Liver (tissue), 9 donors: Measurements from ENCODE around the gene TXNDC12. TPM values are rescaled to one million over a fixed set of nuclear protein-coding genes. Genes with fewer than 3 reads are reported as not detected.
"Not testable (repeated sequence)": the region's sequence is repeated elsewhere in the genome, so short reads cannot be mapped to it uniquely, and the experiment has no call there.

Experiments
- DNase-seq: peaks from one replicate; pipeline ENCODE4 v3.0.0-alpha.2; 2017; ENCODE audit warnings: low spot score
- H3K27ac ChIP-seq, 2 donors: one replicate each; pipeline ENCODE4 v1.7.0; 2013; ENCODE audit warnings: inconsistent platforms in 2 of 2, low read length in 2 of 2, control low read depth in 1 of 2, low read depth in 1 of 2, mild to moderate bottlenecking in 1 of 2
- H3K27me3 ChIP-seq, 4 donors: one replicate each; pipeline versions ENCODE4 v1.6.1 to v1.7.0; 2013; ENCODE audit warnings: low read length in 3 of 4, inconsistent platforms in 1 of 4, mild to moderate bottlenecking in 1 of 4, moderate library complexity in 1 of 4; ENCODE audit not compliant: control insufficient read depth in 4 of 4, insufficient read depth in 4 of 4
- H3K36me3 ChIP-seq, 4 donors: one replicate each; pipeline versions ENCODE4 v1.6.1 to v1.7.0; 2013; ENCODE audit warnings: low read length in 3 of 4, mild to moderate bottlenecking in 3 of 4, low read depth in 1 of 4, moderate library complexity in 1 of 4; ENCODE audit not compliant: control insufficient read depth in 4 of 4, insufficient read depth in 3 of 4
- H3K4me1 ChIP-seq, 4 donors: one replicate each; pipeline versions ENCODE4 v1.6.1 to v1.7.0; 2013; ENCODE audit warnings: low read length in 3 of 4, mild to moderate bottlenecking in 3 of 4, moderate library complexity in 1 of 4; ENCODE audit not compliant: control insufficient read depth in 4 of 4, insufficient read depth in 4 of 4
- H3K4me3 ChIP-seq, 3 donors: one replicate each; pipeline versions ENCODE4 v1.6.1 to v1.7.0; 2013; ENCODE audit warnings: low read length in 3 of 3, control low read depth in 1 of 3, low read depth in 1 of 3, mild to moderate bottlenecking in 1 of 3
- H3K9ac ChIP-seq, 2 donors: one replicate each; pipeline ENCODE4 v1.7.0; 2013; ENCODE audit warnings: low read length in 2 of 2, mild to moderate bottlenecking in 2 of 2, moderate library complexity in 2 of 2, control low read depth in 1 of 2, low read depth in 1 of 2
- H3K9me3 ChIP-seq, 4 donors: one replicate each; pipeline versions ENCODE4 v1.6.1 to v1.7.0; 2013; ENCODE audit warnings: low read length in 3 of 4; ENCODE audit not compliant: control insufficient read depth in 4 of 4
- EGR1 ChIP-seq, 2 donors: IDR thresholded peaks; 2 replicates each; pipeline ENCODE4 v1.6.1; 2016 to 2018; ENCODE audit warnings: antibody characterized with exemption in 2 of 2, low read depth in 2 of 2
- FOXA1 ChIP-seq: IDR thresholded peaks from 2 replicates; pipeline ENCODE4 v1.6.1; 2016; ENCODE audit warnings: antibody characterized with exemption
- FOXA2 ChIP-seq: IDR thresholded peaks from 2 replicates; pipeline ENCODE4 v1.6.1; 2016; ENCODE audit warnings: antibody characterized with exemption
- GABPA ChIP-seq, 2 donors: IDR thresholded peaks in 1 of 2; conservative IDR thresholded peaks in 1 of 2; 2 replicates each; pipeline ENCODE4 v1.6.1; 2016; ENCODE audit warnings: antibody characterized with exemption in 2 of 2, mild to moderate bottlenecking in 1 of 2, moderate library complexity in 1 of 2
- HNF4A ChIP-seq, 2 donors: conservative IDR thresholded peaks; 2 replicates each; pipeline ENCODE4 v1.6.1; 2016; ENCODE audit warnings: antibody characterized with exemption in 2 of 2, mild to moderate bottlenecking in 2 of 2
- HNF4G ChIP-seq: IDR thresholded peaks from 2 replicates; pipeline ENCODE4 v1.6.1; 2016; ENCODE audit warnings: antibody characterized with exemption
- JUND ChIP-seq, 2 donors: IDR thresholded peaks; 2 replicates each; pipeline ENCODE4 v1.6.1; 2016; ENCODE audit warnings: antibody characterized with exemption in 2 of 2
- NR2F2 ChIP-seq: IDR thresholded peaks from 2 replicates; pipeline ENCODE4 v1.6.1; 2016; ENCODE audit warnings: antibody characterized with exemption
- RAD21 ChIP-seq, 2 donors: IDR thresholded peaks; 2 replicates each; pipeline ENCODE4 v1.6.1; 2016; ENCODE audit warnings: antibody characterized with exemption in 2 of 2, mild to moderate bottlenecking in 2 of 2
- SP1 ChIP-seq: IDR thresholded peaks from 2 replicates; pipeline ENCODE4 v1.6.1; 2018; ENCODE audit warnings: antibody characterized with exemption, mild to moderate bottlenecking
- TAF1 ChIP-seq: conservative IDR thresholded peaks from 2 replicates; pipeline ENCODE4 v1.6.1; 2016; ENCODE audit warnings: antibody characterized with exemption, mild to moderate bottlenecking
- YY1 ChIP-seq: IDR thresholded peaks from 2 replicates; pipeline ENCODE4 v1.6.1; 2016; ENCODE audit warnings: antibody characterized with exemption, mild to moderate bottlenecking
- WGBS: extraction: QIAGEN DNeasy Blood & Tissue Kit; methylation state at CpG from one replicate; pipeline ENCODE4 v1.1.7; 2013; 5-methylcytosine and 5-hydroxymethylcytosine counted together
- polyA plus RNA-seq, 2 donors: library from polyadenylated mRNA; stranded (reverse) in 1 of 2; unstranded in 1 of 2; fragments of 200-250 nt in 1 of 2; fragments of >200 nt in 1 of 2; fragmentation: Nextera tagmentation in 1 of 2; extraction: Ambion mirVana in 1 of 2; gene quantifications; one replicate each; pipeline versions ENCODE4 v1.2.1 to v1.2.3, GENCODE V29; 2013 to 2015
- total RNA-seq, 2 donors: library from RNA; depleted of rRNA; stranded (reverse); fragments of >200 nt; gene quantifications; one replicate each; pipeline ENCODE4 v1.2.3, GENCODE V29; 2014
- TF ChIP-seq, protein P1 (sequence below): IDR thresholded peaks from 2 replicates; pipeline ENCODE4 v1.6.1; 2016; ENCODE audit warnings: antibody characterized with exemption
- TF ChIP-seq, protein P2 (sequence below): IDR thresholded peaks from 2 replicates; pipeline ENCODE4 v1.6.1; 2016; ENCODE audit warnings: antibody characterized with exemption, mild to moderate bottlenecking
- TF ChIP-seq, protein P3 (sequence below): IDR thresholded peaks from 2 replicates; pipeline ENCODE4 v1.6.1; 2016; ENCODE audit warnings: antibody characterized with exemption
- TF ChIP-seq, protein P4 (sequence below): fragments of 150-350 bp; IDR thresholded peaks from 2 replicates; pipeline ENCODE4 v1.5.1; 2017; ENCODE audit warnings: improper control_type of control experiment, low read depth, low read length; ENCODE audit not compliant: missing input control
- donor health status: healthy.
- donor health status: healthy.
- donor health status: healthy.
- donor health status: healthy.
- donor health status: healthy.

The TXNDC12 gene
- total and polyA plus RNA-seq, 4 donors: 17.5 to 35.8 (median 20.7) TPM

DNA sequence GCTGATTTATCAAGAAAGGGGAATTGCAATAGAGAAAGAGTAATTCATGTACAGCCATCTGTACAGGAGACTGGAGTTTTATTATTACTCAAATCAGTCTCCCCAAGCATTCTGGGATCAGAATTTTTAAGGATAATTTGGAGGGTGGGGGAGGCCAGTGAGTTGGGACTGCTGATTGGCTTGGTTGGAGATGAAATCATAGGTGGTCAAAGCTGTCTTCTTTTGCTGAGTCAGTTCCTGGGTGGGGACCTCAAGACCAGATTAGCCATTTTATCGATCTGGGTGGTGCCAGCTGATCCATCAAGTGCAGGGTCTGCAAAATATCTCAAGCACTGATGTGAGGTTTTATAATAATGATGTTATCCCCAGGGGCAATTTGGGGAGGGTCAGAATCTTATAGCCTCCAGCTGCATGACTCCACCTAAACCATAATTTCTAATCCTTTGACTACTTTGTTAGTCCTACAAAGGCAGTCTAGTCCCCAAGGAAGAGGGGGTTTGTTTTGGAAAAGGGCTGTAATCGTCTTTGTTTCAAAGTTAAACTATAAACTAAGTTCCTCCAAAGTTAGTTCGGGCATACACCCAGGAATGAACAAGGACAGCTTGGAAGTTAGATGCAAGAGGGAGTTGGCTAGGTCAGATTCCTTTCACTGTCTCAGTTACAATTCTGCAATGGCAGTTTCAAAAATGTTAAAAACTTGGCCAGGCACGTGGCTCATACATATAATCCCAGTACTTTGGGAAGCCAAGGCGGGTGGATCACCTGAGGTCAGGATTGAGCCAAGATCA, 47.6 kb downstream of the TXNDC12 start:
- no peaks in the 10 kb centered on the region for H3K27me3 ChIP-seq
- no peak overlapping the region for H3K27ac ChIP-seq
- H3K4me1 ChIP-seq: no peaks in the 10 kb centered on the region
- TF ChIP-seq, protein P1, sequence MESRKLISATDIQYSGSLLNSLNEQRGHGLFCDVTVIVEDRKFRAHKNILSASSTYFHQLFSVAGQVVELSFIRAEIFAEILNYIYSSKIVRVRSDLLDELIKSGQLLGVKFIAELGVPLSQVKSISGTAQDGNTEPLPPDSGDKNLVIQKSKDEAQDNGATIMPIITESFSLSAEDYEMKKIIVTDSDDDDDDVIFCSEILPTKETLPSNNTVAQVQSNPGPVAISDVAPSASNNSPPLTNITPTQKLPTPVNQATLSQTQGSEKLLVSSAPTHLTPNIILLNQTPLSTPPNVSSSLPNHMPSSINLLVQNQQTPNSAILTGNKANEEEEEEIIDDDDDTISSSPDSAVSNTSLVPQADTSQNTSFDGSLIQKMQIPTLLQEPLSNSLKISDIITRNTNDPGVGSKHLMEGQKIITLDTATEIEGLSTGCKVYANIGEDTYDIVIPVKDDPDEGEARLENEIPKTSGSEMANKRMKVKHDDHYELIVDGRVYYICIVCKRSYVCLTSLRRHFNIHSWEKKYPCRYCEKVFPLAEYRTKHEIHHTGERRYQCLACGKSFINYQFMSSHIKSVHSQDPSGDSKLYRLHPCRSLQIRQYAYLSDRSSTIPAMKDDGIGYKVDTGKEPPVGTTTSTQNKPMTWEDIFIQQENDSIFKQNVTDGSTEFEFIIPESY: no peak
- TF ChIP-seq FOXA2: no peak
- no peak for TF ChIP-seq FOXA1
- no peak overlapping the region for H3K9ac ChIP-seq
- WGBS: 60% methylated on average over 5 of the region's 5 CpGs
- H3K36me3 ChIP-seq: no peaks in the 10 kb centered on the region
- no peak overlapping the region for H3K4me3 ChIP-seq
- H3K9me3 ChIP-seq: no peaks in the 10 kb centered on the region
- DNase-seq: no peak

DNA sequence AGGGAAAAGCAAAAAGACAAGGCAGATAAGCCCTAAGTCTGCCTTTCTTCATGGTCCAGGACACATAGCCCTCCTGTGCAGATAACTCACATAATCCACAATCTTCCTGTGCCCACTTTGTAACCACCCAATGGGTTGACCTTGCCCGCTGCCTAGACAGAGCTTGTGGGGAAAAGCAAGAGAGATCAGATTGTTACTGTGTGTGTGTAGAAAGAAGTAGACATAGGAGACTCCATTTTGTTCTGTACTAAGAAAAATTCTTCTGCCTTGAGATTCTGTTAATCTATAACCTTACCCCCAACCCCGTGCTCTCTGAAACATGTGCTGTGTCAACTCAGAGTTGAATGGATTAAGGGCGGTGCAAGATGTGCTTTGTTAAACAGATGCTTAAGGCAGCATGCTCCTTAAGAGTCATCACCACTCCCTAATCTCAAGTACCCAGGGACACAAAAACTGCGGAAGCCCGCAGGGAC, 48.9 kb downstream of the TXNDC12 start:
- not testable (repeated sequence) for DNase-seq, H3K9me3 ChIP-seq, H3K4me1 ChIP-seq, H3K4me3 ChIP-seq, H3K27me3 ChIP-seq, H3K36me3 ChIP-seq, H3K9ac ChIP-seq, H3K27ac ChIP-seq
- 32% methylated on average over 5 of the region's 5 CpGs for WGBS

DNA sequence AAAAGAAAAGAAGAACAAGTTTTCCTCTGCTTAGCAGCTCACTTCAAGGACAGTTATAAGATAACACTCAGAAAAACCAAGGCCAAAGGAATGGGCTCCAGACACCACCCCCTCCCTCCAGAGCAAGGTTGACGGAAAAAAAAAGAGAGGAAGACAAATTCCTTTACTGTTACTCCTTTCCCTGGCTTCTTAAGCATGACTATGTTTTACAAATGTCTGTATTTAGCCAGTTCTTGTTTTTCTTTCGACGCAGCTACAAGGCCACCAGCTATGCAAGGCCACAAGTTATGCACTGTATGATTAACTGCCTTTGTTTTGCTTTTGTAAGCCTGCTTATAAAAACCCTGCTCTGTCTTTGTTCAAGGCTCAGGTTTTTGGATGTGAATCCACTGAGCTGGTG, 49.4 kb downstream of the TXNDC12 start:
- H3K4me3 ChIP-seq, H3K9me3 ChIP-seq, H3K36me3 ChIP-seq, H3K4me1 ChIP-seq, H3K27ac ChIP-seq, H3K27me3 ChIP-seq, DNase-seq, H3K9ac ChIP-seq: not testable (repeated sequence)
- WGBS: 56% methylated on average over 3 of the region's 3 CpGs

DNA sequence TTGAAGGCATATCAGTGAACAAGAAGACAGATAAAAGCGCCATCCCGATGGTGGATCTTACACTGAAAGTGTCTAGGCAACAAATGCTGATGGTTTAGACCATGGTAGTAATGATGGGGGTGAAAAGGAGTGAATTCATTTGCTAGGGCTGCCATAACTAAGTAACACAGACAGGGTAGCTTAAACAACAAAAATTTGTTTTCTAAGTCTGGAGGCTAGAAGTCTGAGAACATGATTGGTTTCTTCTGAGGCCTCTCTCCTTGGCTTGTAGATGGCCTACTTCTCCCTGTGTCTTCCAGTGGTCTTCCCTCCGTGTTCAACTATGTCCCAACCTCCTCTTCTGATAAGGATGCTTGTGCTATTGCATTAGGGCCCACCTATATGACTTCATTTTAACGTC, 51.1 kb downstream of the TXNDC12 start:
- Histone ChIP-seq H3K9ac (no peak overlapping the region), H3K27ac (no peak overlapping the region), H3K27me3 (no peaks in the 10 kb centered on the region), H3K4me3 (no peak overlapping the region), H3K9me3 (no peaks in the 10 kb centered on the region), H3K36me3 (no peaks in the 10 kb centered on the region), H3K4me1 (no peaks in the 10 kb centered on the region)
- WGBS: 59% methylated on average over 4 of the region's 4 CpGs
- no peak for DNase-seq
- TF ChIP-seq NR2F2 (no peak), HNF4G (no peak), HNF4A (conservative IDR thresholded peaks at IDR 0.05) (no peak), JUND (IDR thresholded peaks at IDR 0.05) (no peak), RAD21 (IDR thresholded peaks at IDR 0.05) (no peak), SP1 (no peak), GABPA (IDR thresholded peaks at IDR 0.05 in 1 of 2, conservative IDR thresholded peaks at IDR 0.05 in 1 of 2) (no peak), FOXA1 (no peak), YY1 (no peak), TAF1 (no peak), FOXA2 (no peak), EGR1 (IDR thresholded peaks at IDR 0.05; ENCODE audit: low read depth in 2 of 2) (no peak)
- TF ChIP-seq, protein P2, sequence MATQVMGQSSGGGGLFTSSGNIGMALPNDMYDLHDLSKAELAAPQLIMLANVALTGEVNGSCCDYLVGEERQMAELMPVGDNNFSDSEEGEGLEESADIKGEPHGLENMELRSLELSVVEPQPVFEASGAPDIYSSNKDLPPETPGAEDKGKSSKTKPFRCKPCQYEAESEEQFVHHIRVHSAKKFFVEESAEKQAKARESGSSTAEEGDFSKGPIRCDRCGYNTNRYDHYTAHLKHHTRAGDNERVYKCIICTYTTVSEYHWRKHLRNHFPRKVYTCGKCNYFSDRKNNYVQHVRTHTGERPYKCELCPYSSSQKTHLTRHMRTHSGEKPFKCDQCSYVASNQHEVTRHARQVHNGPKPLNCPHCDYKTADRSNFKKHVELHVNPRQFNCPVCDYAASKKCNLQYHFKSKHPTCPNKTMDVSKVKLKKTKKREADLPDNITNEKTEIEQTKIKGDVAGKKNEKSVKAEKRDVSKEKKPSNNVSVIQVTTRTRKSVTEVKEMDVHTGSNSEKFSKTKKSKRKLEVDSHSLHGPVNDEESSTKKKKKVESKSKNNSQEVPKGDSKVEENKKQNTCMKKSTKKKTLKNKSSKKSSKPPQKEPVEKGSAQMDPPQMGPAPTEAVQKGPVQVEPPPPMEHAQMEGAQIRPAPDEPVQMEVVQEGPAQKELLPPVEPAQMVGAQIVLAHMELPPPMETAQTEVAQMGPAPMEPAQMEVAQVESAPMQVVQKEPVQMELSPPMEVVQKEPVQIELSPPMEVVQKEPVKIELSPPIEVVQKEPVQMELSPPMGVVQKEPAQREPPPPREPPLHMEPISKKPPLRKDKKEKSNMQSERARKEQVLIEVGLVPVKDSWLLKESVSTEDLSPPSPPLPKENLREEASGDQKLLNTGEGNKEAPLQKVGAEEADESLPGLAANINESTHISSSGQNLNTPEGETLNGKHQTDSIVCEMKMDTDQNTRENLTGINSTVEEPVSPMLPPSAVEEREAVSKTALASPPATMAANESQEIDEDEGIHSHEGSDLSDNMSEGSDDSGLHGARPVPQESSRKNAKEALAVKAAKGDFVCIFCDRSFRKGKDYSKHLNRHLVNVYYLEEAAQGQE: no peak
- TF ChIP-seq, protein P3, sequence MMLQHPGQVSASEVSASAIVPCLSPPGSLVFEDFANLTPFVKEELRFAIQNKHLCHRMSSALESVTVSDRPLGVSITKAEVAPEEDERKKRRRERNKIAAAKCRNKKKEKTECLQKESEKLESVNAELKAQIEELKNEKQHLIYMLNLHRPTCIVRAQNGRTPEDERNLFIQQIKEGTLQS: no peak
- TF ChIP-seq, protein P4, sequence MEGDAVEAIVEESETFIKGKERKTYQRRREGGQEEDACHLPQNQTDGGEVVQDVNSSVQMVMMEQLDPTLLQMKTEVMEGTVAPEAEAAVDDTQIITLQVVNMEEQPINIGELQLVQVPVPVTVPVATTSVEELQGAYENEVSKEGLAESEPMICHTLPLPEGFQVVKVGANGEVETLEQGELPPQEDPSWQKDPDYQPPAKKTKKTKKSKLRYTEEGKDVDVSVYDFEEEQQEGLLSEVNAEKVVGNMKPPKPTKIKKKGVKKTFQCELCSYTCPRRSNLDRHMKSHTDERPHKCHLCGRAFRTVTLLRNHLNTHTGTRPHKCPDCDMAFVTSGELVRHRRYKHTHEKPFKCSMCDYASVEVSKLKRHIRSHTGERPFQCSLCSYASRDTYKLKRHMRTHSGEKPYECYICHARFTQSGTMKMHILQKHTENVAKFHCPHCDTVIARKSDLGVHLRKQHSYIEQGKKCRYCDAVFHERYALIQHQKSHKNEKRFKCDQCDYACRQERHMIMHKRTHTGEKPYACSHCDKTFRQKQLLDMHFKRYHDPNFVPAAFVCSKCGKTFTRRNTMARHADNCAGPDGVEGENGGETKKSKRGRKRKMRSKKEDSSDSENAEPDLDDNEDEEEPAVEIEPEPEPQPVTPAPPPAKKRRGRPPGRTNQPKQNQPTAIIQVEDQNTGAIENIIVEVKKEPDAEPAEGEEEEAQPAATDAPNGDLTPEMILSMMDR: no peak
